Calu3 (cell line): Measurements from ENCODE around the gene DERL3. TPM values are rescaled to one million over a fixed set of nuclear protein-coding genes. Genes with fewer than 3 reads are reported as not detected.

Experiments used
- BruUV-seq: library from RNA; stranded (reverse); fragments of 400-500 nt; replicated peaks from 2 replicates; lab custom pipeline; 2021; lab: Mats Ljungman, UMichigan
- CTCF ChIA-PET: fragments of 300-600 bp; sonication (Branson Sonifier 250); formaldehyde crosslinking; loops from one replicate; lab custom pipeline; 2022; ENCODE audit warnings: antibody characterized with exemption; lab: Charles Lee
- DNase-seq: peaks from one replicate; pipeline ENCODE4 v3.0.0; 2022
- H3K27ac Mint-ChIP-seq: one replicate; pipeline ENCODE4 v1.8.0; 2022; ENCODE audit warnings: mixed read lengths; ENCODE audit not compliant: unreplicated experiment
- H3K27me3 Mint-ChIP-seq: one replicate; pipeline ENCODE4 v1.8.0; 2022; ENCODE audit warnings: mixed read lengths; ENCODE audit not compliant: unreplicated experiment
- H3K36me3 Mint-ChIP-seq: one replicate; pipeline ENCODE4 v1.8.0; 2022; ENCODE audit warnings: mild to moderate bottlenecking, moderate library complexity, mixed read lengths; ENCODE audit not compliant: insufficient read depth, unreplicated experiment
- H3K4me1 Mint-ChIP-seq: one replicate; pipeline ENCODE4 v1.8.0; 2022; ENCODE audit warnings: mild to moderate bottlenecking, low read depth, mixed read lengths; ENCODE audit not compliant: unreplicated experiment
- H3K4me3 Mint-ChIP-seq: one replicate; pipeline ENCODE4 v1.8.0; 2022; ENCODE audit warnings: mild to moderate bottlenecking, low read depth, moderate library complexity, mixed read lengths; ENCODE audit not compliant: unreplicated experiment
- H3K9me3 Mint-ChIP-seq: one replicate; pipeline ENCODE4 v1.8.0; 2022; ENCODE audit warnings: low read depth, mixed read lengths; ENCODE audit not compliant: unreplicated experiment
- intact Hi-C: fragments of 100-400 bp; cut with micrococcal nuclease; formaldehyde crosslinking; loops from one replicate; pipeline ENCODE4 v1.10.0; 2022; ENCODE audit not compliant: unreplicated experiment
- total RNA-seq: library from RNA; stranded (reverse); gene quantifications from 2 replicates; pipeline ENCODE4 v1.2.3, GENCODE V29; 2022
- TF ChIP-seq, protein P1 (sequence below): fragments of 200-600 bp; IDR thresholded peaks from one replicate; pipeline ENCODE4 v1.8.0; 2022; ENCODE audit warnings: antibody characterized with exemption; ENCODE audit not compliant: unreplicated experiment

The DERL3 gene
- total RNA-seq, 1 experiment from 2014 or later = 3.7 TPM

DNA sequence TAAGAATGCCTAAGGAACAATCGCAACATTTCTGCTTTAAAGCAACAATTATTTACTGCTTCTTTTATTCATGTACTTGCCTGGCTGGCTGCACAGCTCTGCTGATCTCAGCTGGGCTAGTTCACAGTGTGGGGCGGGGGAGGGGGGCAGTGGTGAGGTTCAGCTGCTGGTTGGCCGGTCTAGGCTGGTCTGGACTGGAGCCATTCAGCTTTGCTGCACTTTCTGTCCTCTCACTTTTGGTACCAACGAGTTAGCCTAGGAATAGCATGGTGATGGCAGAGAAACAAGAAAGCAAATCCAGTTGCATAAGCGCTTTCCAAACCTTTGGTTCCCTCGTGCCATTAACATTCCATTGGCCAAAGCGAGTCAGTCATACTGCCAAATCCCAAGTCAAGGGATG lies 39.4 kb upstream of the DERL3 start:
- TF ChIP-seq, protein P1, sequence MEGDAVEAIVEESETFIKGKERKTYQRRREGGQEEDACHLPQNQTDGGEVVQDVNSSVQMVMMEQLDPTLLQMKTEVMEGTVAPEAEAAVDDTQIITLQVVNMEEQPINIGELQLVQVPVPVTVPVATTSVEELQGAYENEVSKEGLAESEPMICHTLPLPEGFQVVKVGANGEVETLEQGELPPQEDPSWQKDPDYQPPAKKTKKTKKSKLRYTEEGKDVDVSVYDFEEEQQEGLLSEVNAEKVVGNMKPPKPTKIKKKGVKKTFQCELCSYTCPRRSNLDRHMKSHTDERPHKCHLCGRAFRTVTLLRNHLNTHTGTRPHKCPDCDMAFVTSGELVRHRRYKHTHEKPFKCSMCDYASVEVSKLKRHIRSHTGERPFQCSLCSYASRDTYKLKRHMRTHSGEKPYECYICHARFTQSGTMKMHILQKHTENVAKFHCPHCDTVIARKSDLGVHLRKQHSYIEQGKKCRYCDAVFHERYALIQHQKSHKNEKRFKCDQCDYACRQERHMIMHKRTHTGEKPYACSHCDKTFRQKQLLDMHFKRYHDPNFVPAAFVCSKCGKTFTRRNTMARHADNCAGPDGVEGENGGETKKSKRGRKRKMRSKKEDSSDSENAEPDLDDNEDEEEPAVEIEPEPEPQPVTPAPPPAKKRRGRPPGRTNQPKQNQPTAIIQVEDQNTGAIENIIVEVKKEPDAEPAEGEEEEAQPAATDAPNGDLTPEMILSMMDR = no peak
- DNase-seq = no peak
- H3K4me3 Mint-ChIP-seq = no peak overlapping the region
- no peaks in the 10 kb centered on the region for H3K4me1 Mint-ChIP-seq
- no peaks in the 10 kb centered on the region for H3K27me3 Mint-ChIP-seq
- peaks cover 6% of the 10 kb centered on the region for H3K36me3 Mint-ChIP-seq
- CTCF ChIA-PET = no interaction called here
- BruUV-seq = no TSS peak
- H3K27ac Mint-ChIP-seq = no peak overlapping the region
- intact Hi-C loops = no loop called here
- no peaks in the 10 kb centered on the region for H3K9me3 Mint-ChIP-seq

GRCh38 chr22:23877566-23877965 lies 38.8 kb upstream of the DERL3 start:
- Mint-ChIP-seq H3K9me3 (no peaks in the 10 kb centered on the region), H3K27me3 (no peaks in the 10 kb centered on the region), H3K27ac (no peak overlapping the region), H3K36me3 (peaks cover 6% of the 10 kb centered on the region), H3K4me3 (no peak overlapping the region), H3K4me1 (no peaks in the 10 kb centered on the region)
- no TSS peak for BruUV-seq
- intact Hi-C loops = no loop called here
- CTCF ChIA-PET = interaction anchor here (0.6 kb wide), 1 partner anchor 683 kb away, joined by 4 read pairs; no protein-coding TSS in a partner anchor
- TF ChIP-seq, protein P1 = no peak
- DNase-seq = no peak

DNA sequence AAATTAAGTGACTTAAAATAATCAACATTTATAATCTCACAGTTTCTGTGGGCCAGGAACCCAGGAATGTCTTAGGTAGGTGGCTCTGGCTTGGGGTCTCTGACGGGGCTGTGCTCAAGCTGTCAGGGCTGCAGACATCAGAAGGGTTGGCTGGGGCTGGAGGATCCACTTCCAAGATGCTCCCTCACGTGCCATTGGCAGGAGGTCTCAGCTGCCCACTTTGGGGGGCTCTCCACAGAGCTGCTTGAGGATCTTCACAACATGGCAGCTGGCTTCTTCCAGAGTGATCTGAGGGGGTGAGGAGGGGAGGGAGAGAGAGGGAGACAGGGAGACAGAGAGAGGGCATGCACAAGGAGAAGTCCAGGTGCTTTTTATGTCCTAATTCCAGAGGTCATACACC lies 37.0 kb upstream of the DERL3 start:
- BruUV-seq = no TSS peak
- DNase-seq = no peak
- intact Hi-C loops = no loop called here
- no peaks in the 10 kb centered on the region for H3K9me3 Mint-ChIP-seq
- TF ChIP-seq, protein P1 = no peak
- H3K27ac Mint-ChIP-seq = no peak overlapping the region
- no peaks in the 10 kb centered on the region for H3K27me3 Mint-ChIP-seq
- CTCF ChIA-PET = interaction anchor here (1.0 kb wide), 1 partner anchor 18 kb away, joined by 3 read pairs; the partner anchor contains the start of gene MIF
- peaks cover 6% of the 10 kb centered on the region for H3K36me3 Mint-ChIP-seq
- H3K4me3 Mint-ChIP-seq = no peak overlapping the region
- H3K4me1 Mint-ChIP-seq = no peaks in the 10 kb centered on the region

DNA sequence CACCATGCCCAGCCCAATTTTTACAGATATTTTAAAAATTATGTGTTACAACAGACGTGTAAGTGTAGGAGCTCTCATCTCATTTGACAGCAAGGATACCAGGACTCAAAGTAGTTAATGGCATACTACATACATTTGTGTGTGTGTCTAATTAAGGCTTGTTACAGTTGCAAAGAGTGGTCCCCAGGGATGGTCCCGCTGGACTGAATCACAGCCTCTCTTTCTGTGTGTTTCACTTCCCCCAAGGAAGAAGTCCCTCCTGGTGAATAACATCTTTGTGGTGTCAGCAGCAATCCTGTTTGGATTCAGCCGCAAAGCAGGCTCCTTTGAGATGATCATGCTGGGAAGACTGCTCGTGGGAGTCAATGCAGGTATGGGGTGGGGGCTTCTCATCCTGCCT lies 36.1 kb upstream of the DERL3 start:
- H3K36me3 Mint-ChIP-seq = peaks cover 6% of the 10 kb centered on the region
- H3K9me3 Mint-ChIP-seq = no peaks in the 10 kb centered on the region
- no peaks in the 10 kb centered on the region for H3K27me3 Mint-ChIP-seq
- no peak for DNase-seq
- intact Hi-C loops = no loop called here
- no TSS peak for BruUV-seq
- no peaks in the 10 kb centered on the region for H3K4me1 Mint-ChIP-seq
- CTCF ChIA-PET = no interaction called here
- no peak overlapping the region for H3K27ac Mint-ChIP-seq
- no peak overlapping the region for H3K4me3 Mint-ChIP-seq
- TF ChIP-seq, protein P1 = no peak
